Adrenal gland (tissue), 5 donors: ENCODE measurements around the gene STAT1.

Experiments used
- POLR2A ChIP-seq, 2 donors: fragments of 450-650 bp; IDR thresholded peaks; one replicate each; pipeline ENCODE4 v1.6.1; 2017; ENCODE audit warnings: antibody characterized with exemption in 2 of 2, mild to moderate bottlenecking in 2 of 2, moderate library complexity in 1 of 2
- TF ChIP-seq, protein P1 (sequence below), 6 experiments: fragments of 450-650 bp in 4 of 6; fragments of 200-600 bp in 2 of 6; sonication (generic) in 1 of 6; IDR thresholded peaks; 1 replicate in 5 of 6; 2 replicates in 1 of 6; pipeline versions ENCODE4 v1.5.1 to v1.8.0; 2016 to 2021; ENCODE audit warnings: antibody characterized with exemption in 6 of 6, mild to moderate bottlenecking in 2 of 6, moderate library complexity in 1 of 6
- donor health status: DM: no; HTN: no; CAD: no.

DNA sequence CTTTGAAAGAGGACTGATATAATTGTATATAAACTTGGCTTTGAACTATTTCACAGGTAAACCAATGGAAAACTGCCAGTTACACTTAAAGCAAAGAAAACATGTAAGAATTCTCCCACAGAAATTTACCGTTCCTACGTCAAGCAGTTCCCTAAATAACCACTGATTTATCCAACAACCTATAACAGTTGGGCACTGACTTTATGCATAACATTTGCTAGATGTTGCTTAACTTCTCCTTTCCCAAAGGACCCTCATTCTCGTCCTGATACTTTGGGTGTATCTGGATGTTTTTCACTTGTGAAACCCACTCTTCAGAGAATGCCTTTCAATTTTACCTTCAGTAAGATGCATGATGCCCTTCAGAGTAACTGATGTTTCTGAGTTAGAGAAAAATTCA, 43.8 kb downstream of the STAT1 start:
- TF ChIP-seq, protein P1, sequence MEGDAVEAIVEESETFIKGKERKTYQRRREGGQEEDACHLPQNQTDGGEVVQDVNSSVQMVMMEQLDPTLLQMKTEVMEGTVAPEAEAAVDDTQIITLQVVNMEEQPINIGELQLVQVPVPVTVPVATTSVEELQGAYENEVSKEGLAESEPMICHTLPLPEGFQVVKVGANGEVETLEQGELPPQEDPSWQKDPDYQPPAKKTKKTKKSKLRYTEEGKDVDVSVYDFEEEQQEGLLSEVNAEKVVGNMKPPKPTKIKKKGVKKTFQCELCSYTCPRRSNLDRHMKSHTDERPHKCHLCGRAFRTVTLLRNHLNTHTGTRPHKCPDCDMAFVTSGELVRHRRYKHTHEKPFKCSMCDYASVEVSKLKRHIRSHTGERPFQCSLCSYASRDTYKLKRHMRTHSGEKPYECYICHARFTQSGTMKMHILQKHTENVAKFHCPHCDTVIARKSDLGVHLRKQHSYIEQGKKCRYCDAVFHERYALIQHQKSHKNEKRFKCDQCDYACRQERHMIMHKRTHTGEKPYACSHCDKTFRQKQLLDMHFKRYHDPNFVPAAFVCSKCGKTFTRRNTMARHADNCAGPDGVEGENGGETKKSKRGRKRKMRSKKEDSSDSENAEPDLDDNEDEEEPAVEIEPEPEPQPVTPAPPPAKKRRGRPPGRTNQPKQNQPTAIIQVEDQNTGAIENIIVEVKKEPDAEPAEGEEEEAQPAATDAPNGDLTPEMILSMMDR (IDR thresholded peaks at IDR 0.05) = no peak
- TF ChIP-seq POLR2A (IDR thresholded peaks at IDR 0.05) = no peak
